GM19324 (cell line): ENCODE results near the gene UNC5A.

Experiments used
- ATAC-seq: cut with Tn5 transposase; IDR thresholded peaks from one replicate; pipeline ENCODE4 v1.9.1; 2021; ENCODE audit warnings: mild to moderate bottlenecking, moderate library complexity; ENCODE audit not compliant: unreplicated experiment, low FRiP score

Gene UNC5A

DNA sequence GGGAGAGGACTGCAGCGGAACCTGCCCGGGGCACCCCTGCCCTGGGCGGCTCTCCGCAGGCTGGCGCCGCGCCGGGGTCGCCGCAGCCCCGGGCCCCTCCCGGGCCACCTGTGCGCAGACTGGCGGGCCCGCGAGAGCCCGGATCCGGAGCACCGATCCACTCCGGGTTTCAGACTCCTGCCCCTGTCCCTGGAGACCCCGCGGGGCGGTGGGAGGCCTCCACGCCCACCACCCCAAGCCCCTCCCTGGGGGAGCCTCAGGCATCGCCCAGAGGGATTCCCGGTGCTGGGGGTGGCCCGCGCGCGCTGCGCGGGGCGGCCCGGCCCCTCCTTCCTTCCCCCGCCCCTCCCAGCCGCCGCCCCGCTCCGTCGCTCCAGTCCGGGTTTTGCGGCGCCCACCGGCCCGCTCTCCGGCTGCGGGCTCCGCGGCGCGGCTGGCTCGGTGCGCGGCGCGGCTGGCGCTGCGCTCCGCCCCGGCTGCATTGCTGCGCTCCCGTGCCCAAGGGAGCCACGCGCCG is at the start of gene UNC5A:
Gene UNC5A (plus strand): TSS at position 479 of the 517 bp plus-strand sequence. CDS start 192 bp downstream, outside the sequence.
- ATAC-seq, result no peak

GRCh38 chr5:176761755-176762154 is 48.6 kb upstream of the UNC5A start:
- ATAC-seq, result no peak

DNA sequence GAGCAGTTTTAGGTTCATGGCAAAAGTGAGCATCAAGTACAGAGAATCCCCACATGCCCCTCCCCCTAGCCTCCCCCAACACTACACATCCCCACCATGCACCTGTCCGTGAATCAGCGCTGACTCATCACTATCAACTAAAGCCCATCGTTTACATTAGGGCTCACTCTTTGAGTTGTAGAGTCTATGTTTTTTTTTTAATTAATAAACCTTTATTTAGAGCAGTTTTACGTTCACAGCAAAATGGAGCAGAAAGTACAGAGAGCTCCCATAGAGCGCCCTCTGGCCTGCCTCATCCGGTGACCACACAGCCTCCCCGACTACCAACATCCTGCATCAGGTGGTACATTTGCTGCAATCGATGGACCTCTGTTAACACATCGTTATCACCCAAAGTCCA is 47.9 kb upstream of the UNC5A start:
- ATAC-seq, result no peak

- no peak for ATAC-seq
Observed at GRCh38 chr5:176765687-176766086, 44.7 kb upstream of the UNC5A start.

GRCh38 chr5:176768174-176768970 is 42.0 kb upstream of the UNC5A start:
- no peak for ATAC-seq

DNA sequence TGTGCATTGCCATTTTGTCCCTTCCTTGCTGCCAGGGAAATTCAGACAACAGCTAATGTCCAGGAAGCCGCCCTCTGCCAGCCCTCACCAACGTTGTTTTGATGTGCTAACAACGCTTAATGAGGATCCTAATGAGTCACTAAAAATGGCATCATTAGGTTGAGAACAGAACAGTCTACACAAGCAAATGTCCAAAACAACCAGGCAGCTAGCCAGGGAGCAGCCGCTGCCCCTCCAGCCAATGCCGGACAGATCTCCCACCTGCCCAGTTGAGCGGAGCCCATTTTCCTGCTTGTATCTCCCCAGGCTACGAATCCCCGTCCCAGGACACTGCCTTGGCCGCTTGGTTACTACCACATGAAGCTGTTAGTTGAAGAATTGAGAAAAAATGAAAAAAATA is 40.4 kb upstream of the UNC5A start:
- ATAC-seq, result no peak

GRCh38 chr5:176770431-176770830 is 39.9 kb upstream of the UNC5A start:
- no peak for ATAC-seq

- ATAC-seq, result no peak
Observed at GRCh38 chr5:176771102-176771845, 39.1 kb upstream of the UNC5A start.

GRCh38 chr5:176772271-176773210 is 37.8 kb upstream of the UNC5A start:
- no peak for ATAC-seq

GRCh38 chr5:176773408-176774035 is 36.8 kb upstream of the UNC5A start:
- ATAC-seq, result no peak

- ATAC-seq, result no peak
Observed at GRCh38 chr5:176774216-176775171, 35.9 kb upstream of the UNC5A start.

GRCh38 chr5:176775409-176775808 is 35.0 kb upstream of the UNC5A start:
- ATAC-seq, result no peak

DNA sequence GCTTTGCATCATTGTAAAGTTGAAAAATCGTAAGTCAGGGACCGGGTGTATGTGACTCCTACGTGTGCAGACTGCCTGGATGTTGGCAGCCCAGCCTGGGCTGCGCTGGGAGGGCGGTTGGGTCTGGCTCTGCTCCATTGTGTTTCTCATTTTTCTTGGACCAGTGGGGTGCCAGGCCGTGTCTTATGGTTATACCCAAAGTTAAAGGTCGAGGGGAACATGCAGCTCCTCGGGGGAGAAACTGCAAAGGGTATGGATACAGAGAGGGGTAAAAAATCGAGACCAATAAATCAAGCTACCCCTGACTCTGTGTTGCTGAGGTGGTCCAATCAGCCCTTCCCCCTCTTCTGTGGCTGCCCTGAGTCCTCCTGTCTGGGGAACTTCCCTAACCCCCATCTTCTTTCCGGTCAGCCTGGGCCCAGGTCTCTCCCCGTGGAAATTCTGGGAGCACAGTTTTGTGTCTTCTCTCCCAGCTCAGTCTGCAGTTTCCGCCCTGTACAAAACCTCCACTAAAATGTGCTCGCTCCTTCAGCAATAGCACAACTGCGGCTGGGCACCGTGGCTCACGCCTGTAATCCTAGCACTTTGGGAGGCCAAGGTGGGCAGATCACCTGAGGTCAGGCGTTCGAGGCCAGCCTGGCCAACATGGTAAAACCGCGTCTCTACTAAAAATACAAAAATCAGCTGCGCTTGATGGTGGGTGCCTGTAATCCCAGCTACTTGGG is 34.1 kb upstream of the UNC5A start:
- no peak for ATAC-seq

DNA sequence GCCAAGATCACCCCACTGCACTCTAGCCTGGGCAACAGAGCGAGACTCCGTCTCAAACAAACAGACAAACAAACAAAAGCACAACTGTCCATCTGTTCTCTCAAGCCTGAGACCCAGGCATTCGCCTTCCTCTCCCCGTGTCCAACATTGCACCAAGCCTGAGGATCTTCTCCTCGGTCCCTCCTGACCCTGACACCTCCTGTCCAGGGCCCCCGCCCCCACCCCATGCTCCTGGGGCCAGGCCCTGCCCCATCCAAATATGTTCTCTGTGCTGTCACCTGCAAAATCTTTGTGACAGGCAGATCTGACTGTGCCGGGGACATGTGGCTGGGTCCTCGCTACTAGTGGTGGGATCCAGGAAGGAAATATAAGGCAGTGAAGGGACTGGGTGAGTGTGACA is 33.4 kb upstream of the UNC5A start:
- ATAC-seq, result no peak

DNA sequence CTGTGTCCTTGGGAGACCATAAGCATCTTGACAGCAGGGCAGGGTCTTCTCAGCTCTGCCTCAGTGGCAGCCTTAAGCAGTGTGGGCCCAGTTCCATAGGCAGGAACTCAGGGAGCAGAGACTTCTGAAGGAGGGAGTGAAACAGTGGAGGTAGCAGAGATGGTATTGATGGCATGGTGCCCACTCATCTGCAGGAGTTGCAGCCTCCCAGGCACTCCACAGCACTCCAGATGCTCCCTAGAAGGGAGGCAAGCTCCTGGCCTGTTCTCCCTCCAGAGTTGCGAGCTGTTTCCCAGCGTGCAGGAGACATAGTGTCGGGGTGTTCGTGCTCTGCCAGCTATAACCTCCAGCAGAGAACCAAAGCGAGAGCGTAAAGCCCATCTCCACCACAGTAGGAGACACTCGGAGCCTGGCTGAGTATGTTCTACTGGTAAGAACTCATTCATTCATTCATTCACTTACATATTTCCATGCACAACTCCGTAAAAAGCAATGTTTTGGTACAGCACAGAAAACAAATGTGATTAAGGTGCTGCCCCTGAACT is 31.4 kb upstream of the UNC5A start:
- no peak for ATAC-seq

DNA sequence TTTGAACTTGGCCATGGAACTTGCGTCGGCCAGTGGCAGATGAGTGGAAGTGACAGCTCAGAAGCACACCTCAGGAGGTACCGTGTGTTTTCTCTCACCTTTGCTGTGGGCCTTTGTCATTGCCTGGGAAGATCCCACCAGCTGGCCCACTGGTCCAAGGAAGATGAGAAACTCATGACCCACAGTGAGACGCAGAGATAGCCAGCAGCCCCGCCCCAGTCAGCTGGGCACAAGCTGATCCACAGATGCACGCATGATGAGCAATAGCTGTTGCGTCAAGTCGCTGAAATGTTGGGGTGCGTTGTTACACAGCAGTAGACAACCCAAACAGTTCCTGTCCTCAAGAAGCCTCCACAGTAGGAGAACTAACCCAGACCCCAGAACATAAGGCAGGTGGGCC is 30.8 kb upstream of the UNC5A start:
- ATAC-seq, result no peak

DNA sequence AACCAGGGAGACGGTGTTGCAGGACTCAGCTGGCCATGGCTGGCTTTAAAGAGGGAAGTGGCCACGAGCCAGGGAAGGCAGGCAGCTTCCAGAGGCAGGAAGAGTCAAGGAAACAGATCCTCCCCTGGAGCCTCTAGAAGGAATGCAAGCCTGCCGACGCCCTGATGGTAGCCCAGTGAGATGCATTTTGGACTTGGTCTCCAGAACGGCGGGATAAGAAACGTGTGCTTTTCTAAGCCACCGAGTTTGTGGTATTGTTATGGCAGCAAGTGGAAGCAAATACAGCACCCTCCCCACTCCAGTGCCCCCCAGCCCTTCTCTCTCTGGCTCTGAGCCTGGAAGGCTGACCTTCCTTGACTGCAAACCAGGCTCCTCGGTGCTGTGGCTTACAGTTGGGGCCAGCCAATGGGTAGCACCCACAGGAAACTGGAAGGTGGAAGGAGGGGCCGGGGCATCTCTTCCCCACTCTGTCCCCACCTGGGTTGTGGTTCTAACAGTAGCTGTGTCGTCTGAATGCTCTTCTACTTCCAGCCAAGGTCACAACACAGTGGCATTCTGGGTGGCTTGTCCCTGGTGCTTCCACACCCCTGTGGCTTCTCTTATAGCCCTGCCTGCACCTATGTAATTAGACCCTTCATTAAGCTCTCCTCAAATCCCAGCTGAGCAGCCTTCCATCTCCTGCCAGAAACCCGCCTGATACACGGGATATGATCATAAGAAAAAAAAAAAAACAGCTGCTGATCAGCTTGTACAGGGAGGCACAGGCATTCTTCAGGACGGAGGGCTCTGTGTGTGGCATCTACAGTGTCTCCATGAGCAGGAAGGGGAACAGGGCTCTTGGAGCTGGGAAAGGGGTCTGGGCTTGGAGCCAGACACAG is 29.9 kb upstream of the UNC5A start:
- ATAC-seq, result no peak
